ENCODE results near the gene APBB2. TPM values are rescaled to one million over a fixed set of nuclear protein-coding genes. Genes with fewer than 3 reads are reported as not detected.
"Not testable (repeated sequence)": the region's sequence is repeated elsewhere in the genome, so short reads cannot be mapped to it uniquely, and the experiment has no call there.

Gene APBB2
- total RNA-seq, 2 experiments from 2014 or later = 0.22 TPM; not detected in 1

- Mint-ChIP-seq H3K36me3 (ENCODE audit: low read depth) (no peaks in the 10 kb centered on the region), H3K27me3 (peaks cover 13% of the 10 kb centered on the region), H3K4me1 (ENCODE audit: low read depth) (no peaks in the 10 kb centered on the region), H3K27ac (no peak overlapping the region), H3K9me3 (no peaks in the 10 kb centered on the region), H3K4me3 (no peak overlapping the region)
- Histone ChIP-seq H3K9me3 (ENCODE audit: control insufficient read depth in 1 of 2, insufficient read depth in 1 of 2, low read length in 2 of 2) (peaks cover 0 to 3% of the 10 kb centered on the region in 2 experiments), H3K4me3 (ENCODE audit: low read length) (no peak overlapping the region), H3K36me3 (ENCODE audit: insufficient read depth, low read length) (no peaks in the 10 kb centered on the region), H3K27me3 (ENCODE audit: control insufficient read depth in 1 of 2, insufficient read depth in 2 of 2, low read length in 2 of 2) (peaks cover 0 to 7% of the 10 kb centered on the region in 2 experiments), H3K27ac (ENCODE audit: low read depth in 1 of 2, low read length in 2 of 2) (no peak overlapping the region), H3K4me1 (ENCODE audit: insufficient read depth, low read length) (no peaks in the 10 kb centered on the region)
- DNase-seq = no peak
- CTCF ChIA-PET = no interaction called here
- TF ChIP-seq, protein P1, sequence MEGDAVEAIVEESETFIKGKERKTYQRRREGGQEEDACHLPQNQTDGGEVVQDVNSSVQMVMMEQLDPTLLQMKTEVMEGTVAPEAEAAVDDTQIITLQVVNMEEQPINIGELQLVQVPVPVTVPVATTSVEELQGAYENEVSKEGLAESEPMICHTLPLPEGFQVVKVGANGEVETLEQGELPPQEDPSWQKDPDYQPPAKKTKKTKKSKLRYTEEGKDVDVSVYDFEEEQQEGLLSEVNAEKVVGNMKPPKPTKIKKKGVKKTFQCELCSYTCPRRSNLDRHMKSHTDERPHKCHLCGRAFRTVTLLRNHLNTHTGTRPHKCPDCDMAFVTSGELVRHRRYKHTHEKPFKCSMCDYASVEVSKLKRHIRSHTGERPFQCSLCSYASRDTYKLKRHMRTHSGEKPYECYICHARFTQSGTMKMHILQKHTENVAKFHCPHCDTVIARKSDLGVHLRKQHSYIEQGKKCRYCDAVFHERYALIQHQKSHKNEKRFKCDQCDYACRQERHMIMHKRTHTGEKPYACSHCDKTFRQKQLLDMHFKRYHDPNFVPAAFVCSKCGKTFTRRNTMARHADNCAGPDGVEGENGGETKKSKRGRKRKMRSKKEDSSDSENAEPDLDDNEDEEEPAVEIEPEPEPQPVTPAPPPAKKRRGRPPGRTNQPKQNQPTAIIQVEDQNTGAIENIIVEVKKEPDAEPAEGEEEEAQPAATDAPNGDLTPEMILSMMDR (IDR thresholded peaks at IDR 0.05) = no peak
- POLR2A ChIA-PET = no interaction called here
- ATAC-seq (ENCODE audit: poor library complexity) = no peak
- intact Hi-C loops (cut with DNase I, micrococcal nuclease) = no loop called here
These were observed 163.2 kb downstream of the APBB2 start for GRCh38 chr4:41050880-41051775.

DNA sequence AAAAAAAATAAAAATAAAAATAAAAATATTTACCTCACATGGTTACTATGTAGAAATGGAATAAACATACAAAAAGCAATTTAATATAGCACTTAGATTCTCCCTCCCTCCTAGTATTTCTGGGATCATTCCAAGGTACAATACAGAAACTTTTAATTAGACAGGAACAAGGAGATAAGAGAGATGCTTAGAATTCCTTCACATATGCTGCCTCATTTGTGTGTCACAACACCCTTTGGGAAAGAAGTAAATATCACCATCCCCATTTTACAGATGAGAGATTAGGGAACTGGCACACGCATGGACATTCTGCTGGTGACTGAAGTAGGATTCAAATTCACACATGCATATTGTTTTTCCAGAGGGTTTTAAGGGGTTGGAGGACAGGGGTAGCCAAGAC, 164.2 kb downstream of the APBB2 start:
- H3K4me3 ChIP-seq (ENCODE audit: low read length) = no peak overlapping the region
- Mint-ChIP-seq H3K27me3 (peaks cover 7% of the 10 kb centered on the region), H3K4me3 (no peak overlapping the region), H3K36me3 (ENCODE audit: low read depth) (no peaks in the 10 kb centered on the region), H3K27ac (no peak overlapping the region), H3K9me3 (peaks cover 3% of the 10 kb centered on the region), H3K4me1 (ENCODE audit: low read depth) (no peaks in the 10 kb centered on the region)
- H3K9me3 ChIP-seq (ENCODE audit: control insufficient read depth in 1 of 2, insufficient read depth in 1 of 2, low read length in 2 of 2) = peaks cover 0 to 7% of the 10 kb centered on the region in 2 experiments
- ChIA-PET POLR2A (no interaction called here), CTCF (no interaction called here)
- no peaks in the 10 kb centered on the region for H3K36me3 ChIP-seq (ENCODE audit: insufficient read depth, low read length)
- no peaks in the 10 kb centered on the region for H3K4me1 ChIP-seq (ENCODE audit: insufficient read depth, low read length)
- intact Hi-C loops (cut with DNase I, micrococcal nuclease) = no loop called here
- H3K27me3 ChIP-seq (ENCODE audit: control insufficient read depth in 1 of 2, insufficient read depth in 2 of 2, low read length in 2 of 2) = peaks cover 0 to 4% of the 10 kb centered on the region in 2 experiments
- DNase-seq (no peak), ATAC-seq (ENCODE audit: poor library complexity) (no peak)
- no peak overlapping the region for H3K27ac ChIP-seq (ENCODE audit: low read depth in 1 of 2, low read length in 2 of 2)
- TF ChIP-seq, protein P1 (IDR thresholded peaks at IDR 0.05) = no peak

- ATAC-seq (ENCODE audit: poor library complexity); H3K27ac Mint-ChIP-seq; H3K9me3 ChIP-seq (ENCODE audit: control insufficient read depth in 1 of 2, insufficient read depth in 1 of 2, low read length in 2 of 2); H3K27me3 Mint-ChIP-seq; H3K4me3 Mint-ChIP-seq; CTCF ChIA-PET; POLR2A ChIA-PET; H3K4me1 ChIP-seq (ENCODE audit: insufficient read depth, low read length); H3K4me1 Mint-ChIP-seq (ENCODE audit: low read depth); H3K36me3 ChIP-seq (ENCODE audit: insufficient read depth, low read length); H3K36me3 Mint-ChIP-seq (ENCODE audit: low read depth); DNase-seq; H3K27ac ChIP-seq (ENCODE audit: low read depth in 1 of 2, low read length in 2 of 2); H3K9me3 Mint-ChIP-seq; H3K4me3 ChIP-seq (ENCODE audit: low read length); intact Hi-C loops (cut with DNase I, micrococcal nuclease); H3K27me3 ChIP-seq (ENCODE audit: control insufficient read depth in 1 of 2, insufficient read depth in 2 of 2, low read length in 2 of 2): not testable (repeated sequence)
These were observed 165.2 kb downstream of the APBB2 start for GRCh38 chr4:41049176-41049575.
